Measurements from ENCODE around the gene GGA1. TPM values are rescaled to one million over a fixed set of nuclear protein-coding genes. Genes with fewer than 3 reads are reported as not detected.

The GGA1 gene
- total and polyA plus RNA-seq, 2 of the 4 experiments (the other 2 are of a cell fraction) = 17.2 to 48.5 TPM

GRCh38 chr22:37626144-37626543 is 17.5 kb downstream of the GGA1 start:
- Histone ChIP-seq H3K4me1 (ENCODE audit: control insufficient read depth, insufficient read depth, low read length) (peaks cover 3% of the 10 kb centered on the region; the same call in 1 of the 2 replicates), H3K27me3 (ENCODE audit: control insufficient read depth, insufficient read depth, low read length) (no peaks in the 10 kb centered on the region), H3K56ac (ENCODE audit: extremely low read depth, insufficient read depth, low read length) (no peak overlapping the region), H3K4ac (ENCODE audit: low read depth, low read length) (no peak overlapping the region), H2BK15ac (ENCODE audit: low read depth, low read length) (no peak overlapping the region), H2BK20ac (ENCODE audit: low read depth, low read length) (no peak overlapping the region), H4K5ac (ENCODE audit: low read depth, low read length) (no peak overlapping the region), H3K23ac (ENCODE audit: low read depth, low read length) (no peak overlapping the region), H2AK5ac (ENCODE audit: low read depth, low read length) (no peak overlapping the region), H2AFZ (replicated peaks; ENCODE audit: low read length, poor library complexity) (peak overlapping the region; percentile 28), H3K4me2 (ENCODE audit: low read depth, low read length) (no peak overlapping the region), H3K4me3 (ENCODE audit: insufficient read depth, low read depth, low read length) (no peak overlapping the region), H3K27ac (ENCODE audit: insufficient read depth, low read length) (no peak overlapping the region; the same call in 1 of the 2 replicates), H2AK9ac (replicated peaks; ENCODE audit: low read depth, low read length, poor library complexity) (no peak overlapping the region), H4K8ac (ENCODE audit: low read depth in 2 of 2, low read length in 2 of 2) (no peak overlapping the region), H3K9ac (ENCODE audit: low read depth, low read length) (no peak overlapping the region), H3K79me1 (ENCODE audit: low read depth in 1 of 2, low read length in 2 of 2) (peaks cover 0 to 12% of the 10 kb centered on the region in 2 experiments; a peak in 2 of 4 replicates), H3K9me3 (ENCODE audit: control insufficient read depth, insufficient read depth, low read length) (no peaks in the 10 kb centered on the region), H2BK120ac (ENCODE audit: low read depth, low read length) (no peak overlapping the region), H4K91ac (ENCODE audit: insufficient read depth, low read depth, low read length) (no peak overlapping the region), H3K14ac (replicated peaks; ENCODE audit: low read depth, low read length) (no peak overlapping the region), H3K9me1 (ENCODE audit: insufficient read depth, low read length) (no peaks in the 10 kb centered on the region), H2BK5ac (ENCODE audit: low read depth, low read length, poor library complexity, severe bottlenecking) (no peak overlapping the region), H3K18ac (ENCODE audit: low read depth, low read length) (no peak overlapping the region), H3K36me3 (ENCODE audit: control insufficient read depth, insufficient read depth, low read length) (peaks cover 45% of the 10 kb centered on the region; the same call in 1 of the 2 replicates), H4K20me1 (ENCODE audit: insufficient read depth, low read length) (no peaks in the 10 kb centered on the region; the same call in 1 of the 2 replicates)
- intact Hi-C loops (cut with micrococcal nuclease) = no loop called here
- DNase-seq (peak; percentile 43), ATAC-seq (ENCODE audit: low read depth) (no peak)
- WGBS, 2 experiments (ENCODE audit: extremely low coverage in 2 of 2, insufficient read length in 1 of 2) = 68% methylated on average over 9 of the region's 11 CpGs; no CpG with 5 or more reads in 1 of the 2 experiments
- in situ Hi-C loops (cut with MboI; ENCODE audit: low sequenced_read_pairs) = no loop called here
- TF ChIP-seq RFX5 (IDR thresholded peaks at IDR 0.05; ENCODE audit: low read depth, low read length) (no peak), RCOR1 (IDR thresholded peaks at IDR 0.05; ENCODE audit: insufficient replicate concordance, low read length) (no peak), USF2 (IDR thresholded peaks at IDR 0.05; ENCODE audit: low read depth, low read length) (no peak), SMC3 (IDR thresholded peaks at IDR 0.05; ENCODE audit: low read depth, low read length) (no peak), MXI1 (IDR thresholded peaks at IDR 0.05; ENCODE audit: borderline replicate concordance, low read depth, low read length) (no peak), BHLHE40 (IDR thresholded peaks at IDR 0.05; ENCODE audit: low read depth, low read length) (no peak), RAD21 (IDR thresholded peaks at IDR 0.05; ENCODE audit: low read length) (no peak), POLR2A (IDR thresholded peaks at IDR 0.05; ENCODE audit: low read depth, low read length) (no peak)
- ChIA-PET POLR2A (ENCODE audit: unreplicated experiment) (no interaction called here), CTCF (no interaction called here)
- BruUV-seq (replicated peaks) = no TSS peak
- dilution Hi-C loops (cut with HindIII; ENCODE audit: low sequenced_read_pairs, unreplicated experiment) = no loop called here

Measured in IMR-90 (cell line).